AG08395 (cell line): ENCODE measurements around the gene TMEM213.

ENCODE experiments used
- DNase-seq: peaks from one replicate; pipeline ENCODE4 v3.0.0; 2012; ENCODE audit warnings: mixed read lengths, low spot score

The TMEM213 gene, protein sequence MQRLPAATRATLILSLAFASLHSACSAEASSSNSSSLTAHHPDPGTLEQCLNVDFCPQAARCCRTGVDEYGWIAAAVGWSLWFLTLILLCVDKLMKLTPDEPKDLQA

DNA sequence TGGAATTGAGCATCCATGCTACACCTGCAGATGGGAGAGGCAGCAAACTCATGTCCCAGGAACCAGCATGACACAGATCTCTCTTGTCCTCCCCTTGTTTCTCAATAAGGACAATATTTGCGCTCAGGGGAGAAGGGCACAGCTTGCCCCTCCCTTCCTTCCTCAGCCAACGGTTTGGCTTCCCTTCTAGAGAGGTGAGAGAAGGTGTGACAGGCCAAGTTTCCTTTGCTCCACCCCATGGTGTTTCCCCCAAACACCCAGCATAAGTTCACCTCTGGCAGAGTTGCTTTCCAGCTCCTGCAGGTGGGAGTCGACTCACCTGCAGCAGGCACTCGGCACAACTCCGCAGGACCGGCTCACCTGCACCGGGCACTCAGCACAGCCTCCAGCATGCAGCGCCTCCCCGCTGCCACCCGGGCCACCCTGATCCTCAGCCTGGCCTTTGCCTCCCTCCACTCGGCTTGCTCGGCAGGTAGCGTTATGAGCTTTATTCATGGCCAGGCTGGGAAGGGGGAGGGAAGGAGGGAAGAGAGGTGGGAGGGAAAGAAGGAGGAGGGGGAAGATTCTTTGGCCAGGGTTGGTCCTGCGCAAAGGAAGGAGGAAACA, at the start of gene TMEM213, which contains the start of gene ATP6V0A4:
TMEM213 (plus strand) TSS at position 280 of the 606 bp plus-strand sequence; CDS start at position 391, 111 bp downstream.
ATP6V0A4 (minus strand) TSS at position 482 of the 606 bp plus-strand sequence. CDS start 26,949 bp downstream, outside the sequence.
- no peak for DNase-seq

DNA sequence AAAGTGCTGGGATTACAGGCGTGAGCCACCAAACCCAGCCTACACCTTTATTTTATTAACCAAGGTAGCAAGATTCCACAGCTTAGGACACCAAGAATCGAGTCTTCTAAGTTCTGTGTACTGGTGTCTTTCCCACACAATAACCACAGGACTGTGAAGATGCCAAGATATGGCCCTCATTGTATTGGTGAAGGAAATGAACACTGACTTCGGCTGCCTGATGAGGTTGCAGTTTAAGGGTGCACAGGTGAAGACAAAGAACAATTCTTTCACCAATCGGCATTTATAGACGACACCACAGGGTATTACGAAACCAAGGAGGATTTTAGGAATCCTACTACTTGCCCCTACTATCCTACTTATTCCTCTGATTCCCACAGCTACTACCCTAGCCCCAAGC, 49.1 kb upstream of the TMEM213 start:
- no peak for DNase-seq

DNA sequence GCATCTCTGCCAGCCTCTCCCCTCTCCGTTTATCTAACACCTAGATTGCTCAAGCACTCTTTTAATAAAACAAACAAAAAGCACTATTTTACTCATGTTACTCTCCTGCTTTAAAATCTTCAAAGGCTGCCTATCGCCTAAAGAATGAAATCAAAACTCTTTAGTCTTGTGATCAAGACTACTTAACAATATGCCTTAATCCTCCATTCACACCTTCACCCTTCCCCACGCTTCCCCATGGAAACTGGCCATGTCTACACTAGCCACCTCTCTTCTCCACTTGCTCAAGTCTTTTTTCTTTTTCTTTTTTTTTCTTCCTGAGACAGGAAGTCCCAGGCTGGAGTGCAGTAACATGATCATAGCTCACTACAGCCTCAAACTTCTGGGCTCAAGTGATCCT, 47.8 kb upstream of the TMEM213 start:
- DNase-seq = no peak

DNA sequence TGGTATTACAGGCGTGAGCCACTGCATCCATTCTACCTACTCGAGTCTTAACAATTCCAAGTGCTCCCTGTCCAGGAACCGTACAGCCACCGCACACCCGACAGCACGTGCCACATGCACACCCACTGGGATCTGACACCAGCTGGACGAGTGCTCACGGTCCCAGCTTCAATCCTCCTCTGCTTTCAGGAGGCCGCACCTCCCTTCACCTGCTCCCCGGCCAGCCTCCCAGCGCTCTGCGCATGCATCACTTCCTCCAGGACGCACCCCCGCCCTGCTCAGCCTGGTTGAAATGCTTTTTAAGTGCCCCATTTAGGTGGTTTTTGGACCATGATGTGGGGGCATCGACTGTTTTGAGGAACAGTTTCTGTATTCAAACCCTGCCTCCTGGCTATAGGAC, 47.3 kb upstream of the TMEM213 start:
- DNase-seq = no peak

DNA sequence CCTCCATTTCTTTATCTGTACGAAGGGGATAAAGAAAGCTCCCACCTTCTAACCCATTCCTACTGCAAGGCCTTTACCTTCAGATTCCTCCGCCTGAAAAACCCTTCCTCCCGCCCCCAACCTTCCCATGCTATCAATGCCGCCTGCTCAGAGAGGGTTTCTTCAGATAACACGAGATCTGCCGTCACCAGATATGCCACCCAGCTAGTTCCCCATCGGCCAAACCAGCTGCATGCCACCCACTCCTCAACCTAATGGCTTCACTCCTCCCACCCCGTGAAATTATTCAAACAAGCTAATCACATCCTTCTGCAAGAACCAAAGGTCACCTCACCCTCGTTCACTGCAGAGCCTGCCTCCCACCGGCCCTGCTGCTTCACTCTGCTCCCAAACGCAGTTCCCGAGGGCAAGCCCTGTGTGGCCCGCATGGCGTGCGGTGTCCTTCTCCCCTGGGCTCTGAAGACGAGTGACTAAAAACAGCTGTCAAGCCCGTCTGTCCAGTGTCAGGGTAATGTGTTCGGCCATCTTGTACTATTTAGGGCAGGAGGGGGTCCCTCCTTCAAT, 46.8 kb upstream of the TMEM213 start:
- no peak for DNase-seq

DNA sequence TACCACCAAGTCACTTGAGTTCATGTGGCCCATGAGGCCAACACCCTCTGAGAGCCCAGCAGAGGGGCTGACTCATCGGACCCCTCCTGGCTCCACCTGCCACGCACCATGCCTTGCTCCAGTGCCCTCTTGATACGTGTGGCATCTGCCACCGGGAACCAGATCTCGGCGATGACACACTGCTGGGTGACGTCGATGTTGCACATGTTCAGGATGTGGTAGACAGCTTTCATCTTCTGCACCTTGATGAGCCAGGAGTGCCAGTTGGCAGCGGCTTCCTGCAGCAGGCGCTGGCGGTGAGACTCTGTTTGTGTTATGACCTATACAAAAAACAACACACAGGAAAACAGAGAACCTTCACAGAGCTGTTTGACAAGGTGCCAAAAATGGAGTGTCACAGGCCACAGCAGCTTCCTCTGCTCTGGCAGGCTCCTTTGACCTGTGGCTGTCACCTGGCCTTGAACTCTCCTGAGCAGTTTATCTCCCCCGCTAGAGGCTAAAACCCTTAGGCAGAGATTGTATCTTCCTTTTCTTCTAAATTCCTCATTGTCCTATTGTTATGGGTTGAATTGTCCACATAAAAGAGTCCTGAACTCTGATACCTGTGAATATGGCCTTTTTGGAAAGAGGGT, 45.2 kb upstream of the TMEM213 start:
- no peak for DNase-seq

DNA sequence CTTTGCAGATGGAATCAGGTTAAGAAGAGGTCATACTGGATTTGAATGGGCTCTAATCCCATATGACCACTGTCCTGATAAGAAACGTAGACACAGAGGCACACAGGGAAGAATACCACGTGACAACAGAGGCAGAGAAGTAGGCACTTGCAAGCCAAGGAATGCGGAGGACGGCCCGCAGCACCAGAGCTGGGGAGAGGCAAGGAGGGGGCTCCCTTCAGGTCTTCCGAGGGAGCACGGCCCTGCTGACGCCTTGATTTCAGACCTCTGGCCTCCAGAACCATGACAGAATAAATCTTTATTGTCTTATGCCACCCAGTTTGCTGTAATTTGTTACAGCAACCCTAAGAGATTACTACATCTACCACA, 44.7 kb upstream of the TMEM213 start:
- no peak for DNase-seq

DNA sequence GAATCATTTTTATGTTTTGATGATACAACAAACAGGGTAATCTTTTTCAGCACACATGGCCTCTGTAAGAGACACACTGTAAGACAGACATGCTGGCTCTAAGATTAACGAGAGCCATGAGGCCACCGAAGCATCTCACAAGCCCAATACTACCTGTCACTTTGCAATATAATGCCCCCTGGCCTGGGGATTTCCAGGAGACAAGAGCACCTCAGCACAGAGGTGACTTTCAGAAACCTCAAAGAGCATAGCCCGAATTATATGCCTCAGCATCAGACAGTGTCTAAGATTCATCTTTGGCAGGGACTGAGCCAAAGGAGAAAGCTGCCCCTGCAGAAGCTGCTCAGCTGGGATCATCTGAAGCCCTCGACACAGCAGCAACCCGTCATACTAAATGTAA, 44.2 kb upstream of the TMEM213 start:
- DNase-seq = no peak

DNA sequence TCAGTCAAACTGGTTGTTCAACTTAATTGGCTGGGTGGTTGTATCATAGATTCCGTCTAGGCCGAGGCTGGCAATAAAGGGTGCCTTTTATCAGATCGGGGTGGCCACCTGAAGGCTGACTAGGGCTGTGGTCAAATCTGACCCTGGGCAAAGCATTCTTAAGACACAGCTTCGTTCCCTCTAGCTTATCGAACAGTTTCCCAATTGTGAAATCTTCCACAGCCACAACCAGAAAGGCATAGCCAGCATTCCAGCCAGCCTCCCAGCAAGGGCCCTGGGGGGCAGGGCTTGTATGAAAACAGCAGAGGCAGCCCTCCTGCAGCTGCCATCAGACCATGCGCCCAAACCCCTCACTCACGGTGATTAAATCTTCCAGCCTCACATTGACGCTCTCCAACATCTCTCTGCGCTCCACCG, 42.5 kb upstream of the TMEM213 start:
- DNase-seq = peak; percentile 10

DNA sequence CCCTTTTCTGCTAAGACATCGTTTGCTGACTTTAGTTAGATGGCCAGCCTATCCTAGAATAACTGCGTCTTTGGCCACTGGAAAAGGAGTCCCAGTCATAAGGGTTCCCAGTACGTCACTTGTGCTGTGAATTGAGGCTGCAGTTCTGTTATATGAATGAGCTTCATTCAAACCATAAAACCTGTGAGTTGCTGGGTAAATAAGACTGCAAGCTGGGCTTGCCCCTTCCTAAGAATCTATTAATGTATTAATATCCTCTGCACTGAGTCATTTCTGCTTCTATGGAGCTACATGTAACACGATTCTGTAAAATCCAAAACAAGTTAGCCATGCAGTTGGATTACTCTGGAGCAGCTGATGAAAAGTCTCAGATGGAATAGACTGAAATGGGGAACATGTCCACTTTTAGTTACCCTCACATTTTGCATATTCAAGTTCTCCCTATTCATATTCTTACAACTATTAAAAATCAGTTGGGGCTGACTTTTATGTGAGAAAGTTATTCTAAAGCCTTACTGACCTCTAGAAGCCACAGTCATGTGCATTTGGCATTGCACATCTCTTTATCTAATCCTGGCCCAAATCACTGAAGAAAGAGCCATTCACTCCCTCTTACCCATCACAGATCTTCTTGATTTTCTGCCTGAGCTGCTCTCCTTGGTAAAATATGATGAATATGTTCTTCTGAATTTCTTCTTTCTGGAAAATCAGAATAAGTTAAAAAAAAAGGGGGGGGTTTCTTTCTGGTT, 41.8 kb upstream of the TMEM213 start:
- DNase-seq = no peak

DNA sequence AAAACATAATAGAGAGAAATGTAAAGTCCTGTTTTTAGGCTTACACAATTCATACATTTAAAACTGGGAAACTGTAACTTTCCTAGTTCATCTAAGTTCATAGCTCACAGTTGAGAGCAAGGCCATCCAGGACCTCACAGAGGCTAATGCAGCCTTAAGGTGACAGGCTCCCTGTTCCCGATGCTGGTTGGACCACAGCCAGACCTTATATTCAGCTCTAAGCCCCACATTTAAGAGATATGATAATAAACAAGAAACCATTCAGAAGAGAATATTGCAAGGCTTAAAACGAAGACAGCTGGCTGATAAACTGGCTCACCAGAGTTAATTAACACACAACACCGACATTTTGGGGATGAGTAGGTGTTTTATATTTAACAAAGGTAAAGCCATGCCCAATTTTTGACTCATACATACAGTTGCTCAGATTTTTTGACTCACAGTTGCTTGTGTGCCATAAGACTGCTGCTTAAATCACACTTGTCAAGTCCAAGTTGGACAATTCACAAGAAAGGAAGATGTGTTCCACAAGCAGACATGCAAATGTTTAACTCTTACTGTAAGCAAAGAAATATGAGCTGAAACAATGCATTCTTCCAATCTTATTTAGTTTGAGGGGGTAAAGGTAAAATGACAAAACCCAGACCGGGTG, 41.1 kb upstream of the TMEM213 start:
- DNase-seq = no peak

DNA sequence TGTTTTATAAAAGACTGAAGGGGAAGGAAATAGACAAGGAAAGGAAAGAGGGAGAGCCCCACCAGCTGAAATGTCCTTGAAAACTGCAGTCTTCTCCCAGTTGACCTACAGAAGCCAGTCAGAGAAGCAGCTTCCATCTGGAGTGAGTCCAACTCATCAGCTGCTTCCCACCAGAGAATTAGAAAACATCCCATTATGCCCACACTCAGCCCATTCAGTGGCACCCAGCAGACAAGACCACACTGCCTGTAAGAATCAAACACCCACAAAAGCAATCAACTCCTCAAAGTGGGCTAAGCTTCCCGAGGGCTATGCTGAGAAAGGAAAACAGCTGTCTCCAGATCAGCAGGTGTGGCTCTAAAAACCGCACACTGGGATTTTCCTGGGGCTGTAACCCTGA, 29.6 kb upstream of the TMEM213 start:
- no peak for DNase-seq

DNA sequence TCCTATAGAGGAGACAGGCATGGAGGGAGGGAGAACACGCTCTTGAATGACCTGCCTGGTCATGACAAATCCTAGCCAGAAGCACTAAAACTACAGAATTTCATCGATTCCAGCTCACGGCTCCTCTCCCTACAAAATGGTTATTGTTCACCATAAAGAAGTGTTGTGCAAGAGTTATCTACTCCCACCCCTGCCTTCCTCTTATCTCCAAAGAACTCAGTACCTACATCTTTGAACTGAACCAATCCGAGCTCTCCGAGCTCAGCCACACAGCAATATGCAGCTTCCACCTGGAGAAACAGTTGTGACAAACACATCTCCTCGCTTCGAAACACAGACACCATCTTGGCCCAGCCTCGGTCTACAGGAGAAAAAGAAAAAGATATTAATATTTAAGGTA, 26.9 kb upstream of the TMEM213 start:
- DNase-seq = no peak

DNA sequence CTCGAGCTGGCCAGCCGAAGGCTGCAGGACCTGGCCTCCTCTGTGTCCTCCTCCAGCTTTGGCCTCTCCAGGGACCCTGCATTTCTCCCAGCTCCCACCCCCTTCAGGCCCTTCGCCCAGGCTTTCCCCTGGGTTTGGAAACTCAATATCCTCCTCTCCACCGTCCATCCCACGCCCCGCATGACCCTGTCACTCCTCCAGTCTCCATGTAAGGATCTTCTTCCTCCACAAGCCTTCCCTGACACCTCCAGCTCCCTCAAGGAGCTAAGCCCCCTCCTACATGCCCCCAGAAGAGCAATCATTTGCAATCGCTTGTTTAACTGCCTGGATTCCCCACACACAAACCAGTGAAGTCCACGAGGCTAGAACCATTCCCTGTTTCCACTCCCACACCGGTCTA, 24.6 kb upstream of the TMEM213 start:
- no peak for DNase-seq

DNA sequence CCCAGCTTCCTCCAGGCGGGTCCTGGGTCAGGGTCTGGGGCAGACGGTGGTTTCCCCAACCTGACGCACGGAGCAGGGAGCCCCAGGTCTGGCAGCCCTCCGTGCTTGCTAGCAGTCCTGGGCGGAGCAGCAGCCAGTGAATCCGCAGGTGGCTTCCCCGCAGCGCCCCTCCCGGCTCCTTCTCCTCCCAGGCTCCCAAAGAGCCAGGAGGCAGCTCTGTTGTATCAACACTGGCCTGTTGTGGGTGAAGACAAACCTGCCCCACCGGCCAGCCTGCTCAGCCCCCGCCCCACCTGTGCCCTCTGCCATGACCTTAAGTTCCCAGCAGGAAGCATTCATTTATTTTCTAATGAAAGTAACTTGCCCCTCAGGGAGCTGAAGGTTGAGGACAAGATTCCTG, 24.0 kb upstream of the TMEM213 start:
- no peak for DNase-seq

DNA sequence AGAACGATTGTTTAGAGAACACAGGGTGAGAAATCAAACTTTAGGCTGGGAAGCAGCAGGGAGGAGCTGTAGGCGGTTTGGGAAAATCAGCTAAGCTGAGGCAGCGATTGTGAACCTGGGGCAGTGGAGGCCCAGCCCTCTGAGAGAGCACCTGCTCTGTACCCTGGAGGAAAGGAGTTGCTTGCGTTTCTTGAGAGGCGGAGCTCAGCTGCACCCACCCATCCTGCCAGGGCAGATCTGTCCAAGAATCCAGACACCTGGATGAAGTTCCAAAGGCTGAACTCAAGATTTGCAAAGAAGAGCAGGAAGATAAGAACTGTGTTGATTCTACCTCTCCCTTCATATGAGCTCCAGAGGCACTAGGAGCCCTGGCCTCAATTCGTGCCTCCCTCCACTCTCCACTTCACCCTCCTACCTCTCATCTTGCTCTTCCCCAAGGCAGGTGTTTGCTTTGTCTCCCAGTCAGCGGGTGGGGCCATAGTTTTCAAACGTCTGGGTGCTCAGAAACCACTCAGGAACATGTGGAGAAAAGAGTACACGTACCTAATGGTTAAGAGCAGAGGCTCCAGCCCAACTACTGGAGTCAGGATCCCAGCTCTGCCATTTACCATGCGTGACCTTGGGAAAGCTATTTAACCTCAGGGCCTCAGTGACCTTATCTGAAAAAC, 21.5 kb upstream of the TMEM213 start:
- no peak for DNase-seq

DNA sequence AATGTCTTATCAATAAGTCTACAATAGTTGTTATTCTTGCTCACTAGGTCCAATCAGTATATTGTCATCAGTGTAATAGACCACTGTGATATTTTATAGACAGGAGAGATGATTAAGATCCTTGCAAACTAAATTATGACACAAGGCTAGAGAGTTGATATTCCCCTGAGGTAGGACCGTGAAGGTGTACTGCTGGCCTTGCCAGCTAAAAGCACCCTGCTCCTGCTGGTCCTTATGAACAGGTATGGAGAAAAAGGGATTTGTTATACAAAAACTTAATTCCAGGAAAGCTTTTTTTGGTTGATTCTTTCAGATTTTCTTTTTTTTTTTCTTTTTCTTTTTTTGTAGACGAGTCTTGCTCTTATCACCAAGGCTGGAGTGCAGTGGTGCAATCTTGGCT, 16.8 kb upstream of the TMEM213 start:
- DNase-seq = no peak

DNA sequence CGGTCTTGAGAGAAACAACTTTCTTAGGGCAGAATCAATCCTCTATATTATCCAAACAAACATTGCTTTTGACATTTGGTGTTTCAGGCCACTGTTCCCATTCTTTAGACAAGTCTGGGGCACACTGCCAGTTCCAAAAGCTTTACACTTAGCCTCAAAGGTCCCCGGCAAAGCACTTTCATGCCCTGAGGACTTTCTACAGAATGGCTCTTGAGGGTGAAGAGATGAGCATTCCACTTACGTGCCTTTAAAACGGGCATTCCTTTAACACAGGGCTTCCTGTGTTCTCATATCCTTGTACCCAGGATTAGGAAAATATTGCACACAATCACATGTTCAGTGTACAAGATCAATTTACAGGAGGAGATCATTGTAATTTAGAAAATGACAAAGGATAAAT, 13.1 kb upstream of the TMEM213 start:
- no peak for DNase-seq

DNA sequence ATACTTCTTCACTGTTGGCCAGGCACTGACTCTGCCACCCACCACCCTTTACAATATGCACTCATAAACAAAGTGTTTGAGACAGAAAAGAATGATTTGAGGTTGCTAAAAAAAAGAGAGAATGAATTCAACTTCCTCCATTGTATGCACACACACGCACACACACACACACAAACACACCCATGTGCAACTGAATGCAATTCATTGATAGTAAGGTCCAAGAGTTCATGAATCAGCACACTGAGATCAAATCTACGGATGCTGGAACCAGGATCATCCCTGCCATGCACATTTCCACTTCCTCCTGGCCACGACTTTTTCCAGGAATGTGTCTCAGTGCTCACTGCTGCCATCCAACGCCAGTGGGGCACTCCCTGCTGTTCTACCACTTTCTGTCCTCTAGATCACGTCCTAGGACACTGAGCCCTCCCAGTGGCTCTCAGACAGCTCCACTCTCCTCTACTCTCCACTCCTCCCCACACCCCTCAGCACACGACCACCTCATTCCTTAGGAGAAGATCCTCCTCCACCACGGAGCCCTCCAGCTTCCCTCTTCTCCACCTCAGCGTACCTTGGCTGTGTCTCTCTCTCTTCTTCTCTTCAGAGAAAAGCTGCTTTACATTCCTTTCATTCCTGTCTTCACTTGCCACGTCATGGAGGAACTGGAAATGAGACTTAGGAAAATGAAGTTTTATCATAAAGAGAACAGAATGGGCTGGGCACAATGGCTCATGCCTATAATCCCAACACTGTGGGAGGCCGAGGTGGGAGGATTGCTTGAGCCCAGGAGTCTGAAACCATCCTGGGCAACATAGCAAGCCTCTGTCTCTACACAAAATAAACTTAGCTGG, 12.0 kb upstream of the TMEM213 start:
- DNase-seq = peak; percentile 21

DNA sequence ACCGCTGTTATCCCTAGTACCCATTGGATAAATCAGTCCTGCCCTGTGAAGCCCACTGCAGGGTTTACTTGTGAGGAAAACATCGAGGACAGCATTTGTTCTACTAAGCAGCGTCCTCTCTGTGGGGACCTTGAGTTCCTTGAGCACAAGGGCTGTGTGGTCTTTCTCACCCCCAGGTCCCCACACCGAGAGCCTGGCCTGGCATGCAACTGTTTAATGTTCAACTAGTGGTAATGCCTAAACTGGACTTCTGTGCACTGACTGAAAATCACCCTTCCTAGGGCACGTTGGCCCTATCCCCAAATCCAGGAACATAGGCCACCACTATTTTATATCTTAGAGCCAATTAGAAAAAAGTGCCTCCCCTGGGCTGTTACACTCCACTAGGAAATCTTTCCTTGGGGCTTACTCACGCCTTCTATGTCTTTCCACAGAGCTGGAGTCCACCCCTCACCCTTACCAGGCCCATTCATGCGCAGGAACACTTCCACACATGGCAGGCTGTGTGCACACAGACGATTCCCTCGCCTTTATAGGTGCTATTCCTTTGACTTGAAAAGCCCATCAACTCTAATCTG, 1.7 kb upstream of the TMEM213 start:
- no peak for DNase-seq
